NCI-H1092 (cell line): ENCODE measurements around the gene PLA1A.

ENCODE experiments used
- DNase-seq: peaks from one replicate; lab custom pipeline; 2025; lab: John Stamatoyannopoulos, UW

Gene PLA1A

GRCh38 chr3:119637679-119638477, 40.2 kb downstream of the PLA1A start:
- DNase-seq, result no peak

GRCh38 chr3:119639494-119640350, 42.0 kb downstream of the PLA1A start:
- DNase-seq, result no peak

GRCh38 chr3:119641416-119641815, 43.7 kb downstream of the PLA1A start:
- DNase-seq, result no peak

- no peak for DNase-seq
Measured at GRCh38 chr3:119642746-119643473, 45.2 kb downstream of the PLA1A start.

- DNase-seq, result no peak
Measured at GRCh38 chr3:119643528-119643927, 45.8 kb downstream of the PLA1A start.

- no peak for DNase-seq
Measured at GRCh38 chr3:119644481-119644880, 46.8 kb downstream of the PLA1A start.

- DNase-seq, result no peak
Measured at GRCh38 chr3:119645813-119646212, 48.1 kb downstream of the PLA1A start.

- no peak for DNase-seq
Measured at GRCh38 chr3:119647171-119647570, 49.5 kb downstream of the PLA1A start.

GRCh38 chr3:119647843-119648575, 50.3 kb downstream of the PLA1A start:
- no peak for DNase-seq

- DNase-seq, result no peak
Measured at GRCh38 chr3:119649761-119650160, 52.1 kb downstream of the PLA1A start.

- no peak for DNase-seq
Measured at GRCh38 chr3:119652306-119653033, 54.8 kb downstream of the PLA1A start.

GRCh38 chr3:119653876-119654275, 56.2 kb downstream of the PLA1A start:
- DNase-seq, result no peak

GRCh38 chr3:119657887-119658702, 60.4 kb downstream of the PLA1A start:
- DNase-seq, result no peak

GRCh38 chr3:119658994-119659393, 61.3 kb downstream of the PLA1A start:
- no peak for DNase-seq

- no peak for DNase-seq
Measured at GRCh38 chr3:119659606-119660291, 62.1 kb downstream of the PLA1A start.

- no peak for DNase-seq
Measured at GRCh38 chr3:119660474-119661440, 63.1 kb downstream of the PLA1A start, which contains the start of gene POPDC2. Gene POPDC2, minus strand, starts transcription at chr3:119660589. Its CDS starts 166 bp downstream, at chr3:119660423.

- DNase-seq, result no peak
Measured at GRCh38 chr3:119662604-119663373, 65.1 kb downstream of the PLA1A start.
